H9 (cell line): ENCODE results near the gene SMARCC1. TPM values are rescaled to one million over a fixed set of nuclear protein-coding genes. Genes with fewer than 3 reads are reported as not detected.

Experiments used
- DNase-seq: peaks from one replicate; pipeline ENCODE4 v3.0.0-alpha.2; 2017
- H2AFZ ChIP-seq: one replicate; pipeline ENCODE4 v1.6.1; 2013; ENCODE audit warnings: mild to moderate bottlenecking, low read length, control low read depth, moderate library complexity
- H2AK5ac ChIP-seq: 2 replicates; pipeline ENCODE4 v1.6.1; 2013; ENCODE audit warnings: low read length, control low read depth, mixed read lengths; ENCODE audit not compliant: insufficient read length
- H2BK120ac ChIP-seq: one replicate; pipeline ENCODE4 v1.6.1; 2013; ENCODE audit warnings: low read depth, mild to moderate bottlenecking, low read length, control low read depth, inconsistent platforms; ENCODE audit not compliant: poor library complexity, severe bottlenecking
- H2BK12ac ChIP-seq: 2 replicates; pipeline ENCODE4 v1.6.1; 2013; ENCODE audit warnings: low read length, control low read depth, mixed read lengths, low read depth; ENCODE audit not compliant: insufficient read length
- H2BK15ac ChIP-seq: 2 replicates; pipeline ENCODE4 v1.6.1; 2013; ENCODE audit warnings: low read depth, low read length, control low read depth
- H2BK20ac ChIP-seq: one replicate; pipeline ENCODE4 v1.6.1; 2013; ENCODE audit warnings: low read depth, mild to moderate bottlenecking, low read length, control low read depth, inconsistent platforms; ENCODE audit not compliant: poor library complexity, severe bottlenecking
- H2BK5ac ChIP-seq: 2 replicates; pipeline ENCODE4 v1.6.1; 2013; ENCODE audit warnings: low read length, control low read depth, mixed read lengths; ENCODE audit not compliant: insufficient read length
- H3K14ac ChIP-seq: 2 replicates; pipeline ENCODE4 v1.6.1; 2013; ENCODE audit warnings: low read length, control low read depth; ENCODE audit not compliant: insufficient read depth
- H3K18ac ChIP-seq: 2 replicates; pipeline ENCODE4 v1.6.1; 2013; ENCODE audit warnings: low read depth, mild to moderate bottlenecking, mixed read lengths, low read length, control low read depth; ENCODE audit not compliant: insufficient read length
- H3K23ac ChIP-seq: 2 replicates; pipeline ENCODE4 v1.6.1; 2013; ENCODE audit warnings: low read length, control low read depth, mixed read lengths, low read depth; ENCODE audit not compliant: insufficient read length
- H3K23me2 ChIP-seq: 2 replicates; pipeline ENCODE4 v1.6.1; 2013; ENCODE audit warnings: low read depth, mild to moderate bottlenecking, mixed read lengths, low read length, control low read depth; ENCODE audit not compliant: insufficient read length, poor library complexity, severe bottlenecking
- H3K27ac ChIP-seq: 2 replicates; pipeline ENCODE4 v1.5.1; 2013; ENCODE audit warnings: low read length, control low read depth, mixed read lengths, low read depth; ENCODE audit not compliant: insufficient read length
- H3K27me3 ChIP-seq: 2 replicates; pipeline ENCODE4 v1.6.1; 2013; ENCODE audit warnings: low read length, control low read depth, inconsistent platforms; ENCODE audit not compliant: insufficient read depth
- H3K4ac ChIP-seq: 2 replicates; pipeline ENCODE4 v1.6.1; 2013; ENCODE audit warnings: low read depth, mild to moderate bottlenecking, control low read depth, inconsistent platforms, low read length, moderate library complexity
- H3K4me1 ChIP-seq: 2 replicates; pipeline ENCODE4 v1.6.1; 2013; ENCODE audit warnings: low read length, control low read depth, inconsistent platforms; ENCODE audit not compliant: insufficient read depth
- H3K4me2 ChIP-seq: 2 replicates; pipeline ENCODE4 v1.6.1; 2013; ENCODE audit warnings: low read length, control low read depth, mixed read lengths; ENCODE audit not compliant: insufficient read length, insufficient read depth
- H3K56ac ChIP-seq: 2 replicates; pipeline ENCODE4 v1.6.1; 2013; ENCODE audit warnings: low read depth, mild to moderate bottlenecking, mixed read lengths, low read length, control low read depth; ENCODE audit not compliant: insufficient read length
- H3K79me1 ChIP-seq: 2 replicates; pipeline ENCODE4 v1.6.1; 2013; ENCODE audit warnings: low read depth, mild to moderate bottlenecking, moderate library complexity, low read length, control low read depth, inconsistent platforms; ENCODE audit not compliant: insufficient read depth, poor library complexity, severe bottlenecking
- H3K79me2 ChIP-seq: 2 replicates; pipeline ENCODE4 v1.6.1; 2013; ENCODE audit warnings: low read length, control low read depth, inconsistent platforms; ENCODE audit not compliant: insufficient read depth
- H3K9ac ChIP-seq: 2 replicates; pipeline ENCODE4 v1.6.1; 2013; ENCODE audit warnings: low read length, control low read depth, mixed read lengths; ENCODE audit not compliant: insufficient read length; ENCODE audit errors: extremely low read depth
- H3K9me3 ChIP-seq: one replicate; pipeline ENCODE4 v1.6.1; 2013; ENCODE audit warnings: low read depth, low read length, inconsistent platforms; ENCODE audit not compliant: control insufficient read depth
- H3T11ph ChIP-seq: one replicate; pipeline ENCODE4 v1.6.1; 2013; ENCODE audit warnings: mild to moderate bottlenecking, low read length, control low read depth, inconsistent platforms
- H4K20me1 ChIP-seq: one replicate; pipeline ENCODE4 v1.6.1; 2013; ENCODE audit not compliant: control insufficient read depth, insufficient read length, insufficient read depth
- H4K5ac ChIP-seq: 2 replicates; pipeline ENCODE4 v1.6.1; 2013; ENCODE audit warnings: low read depth, mild to moderate bottlenecking, mixed read lengths, low read length, control low read depth; ENCODE audit not compliant: insufficient read length
- H4K8ac ChIP-seq: replicated peaks from 2 replicates; pipeline ENCODE4 v1.6.1; 2013; ENCODE audit warnings: low read length, control low read depth, mixed read lengths, low read depth; ENCODE audit not compliant: insufficient read length
- H4K91ac ChIP-seq: 2 replicates; pipeline ENCODE4 v1.6.1; 2013; ENCODE audit warnings: low read depth, mild to moderate bottlenecking, moderate library complexity, mixed read lengths, low read length, control low read depth; ENCODE audit not compliant: insufficient read length
- H3K27ac Mint-ChIP-seq, 3 experiments: 2 replicates in 2 of 3; 3 replicates in 1 of 3; pipeline ENCODE4 v1.8.0; 2020 to 2021; ENCODE audit warnings: mixed read lengths in 3 of 3, mild to moderate bottlenecking in 1 of 3, moderate library complexity in 1 of 3
- H3K27me3 Mint-ChIP-seq: 2 replicates; pipeline ENCODE4 v1.8.0; 2021; ENCODE audit warnings: low read depth, mild to moderate bottlenecking, moderate library complexity, mixed read lengths
- H3K36me3 Mint-ChIP-seq, 3 experiments: 2 replicates in 2 of 3; 3 replicates in 1 of 3; pipeline ENCODE4 v1.8.0; 2020 to 2021; ENCODE audit warnings: low read depth in 3 of 3, mixed read lengths in 3 of 3; ENCODE audit not compliant: insufficient read depth in 1 of 3
- H3K4me1 Mint-ChIP-seq, 2 experiments: 2 replicates each; pipeline ENCODE4 v1.8.0; 2020; ENCODE audit warnings: mixed read lengths in 2 of 2
- H3K4me3 Mint-ChIP-seq, 2 experiments: 2 replicates in 1 of 2; 3 replicates in 1 of 2; pipeline ENCODE4 v1.8.0; 2020 to 2021; ENCODE audit warnings: mild to moderate bottlenecking in 2 of 2, mixed read lengths in 2 of 2, moderate library complexity in 1 of 2
- H3K9me3 Mint-ChIP-seq, 2 experiments: 2 replicates in 1 of 2; 3 replicates in 1 of 2; pipeline ENCODE4 v1.8.0; 2020; ENCODE audit warnings: mild to moderate bottlenecking in 2 of 2, mixed read lengths in 2 of 2, moderate library complexity in 1 of 2
- CTCF ChIP-seq: fragments of 200-600 bp; sonication (generic); conservative IDR thresholded peaks from 3 replicates; pipeline ENCODE4 v1.8.0; 2021; ENCODE audit warnings: antibody characterized with exemption, mild to moderate bottlenecking
- WGBS: extraction: QIAGEN DNeasy Blood & Tissue Kit; methylation state at CpG from one replicate; pipeline ENCODE4 v1.1.7; 2013; ENCODE audit warnings: missing lambda C conversion rate, low lambda C conversion rate, mixed read lengths; ENCODE audit not compliant: insufficient read length; ENCODE audit errors: extremely low coverage; 5-methylcytosine and 5-hydroxymethylcytosine counted together
- total RNA-seq: library from RNA; stranded (reverse); gene quantifications from 2 replicates; pipeline ENCODE4 v1.2.1, GENCODE V29; 2021

Gene SMARCC1
- total RNA-seq, 1 experiment from 2014 or later = 274 TPM

GRCh38 chr3:47732143-47732542, 49.5 kb downstream of the SMARCC1 start:
- Histone ChIP-seq H3K56ac (no peak overlapping the region), H4K8ac (no peak overlapping the region), H3K23me2 (no peaks in the 10 kb centered on the region), H3T11ph (no peak overlapping the region), H4K20me1 (no peaks in the 10 kb centered on the region), H3K18ac (no peak overlapping the region), H2BK15ac (no peak overlapping the region), H3K79me1 (peaks cover 12% of the 10 kb centered on the region), H3K27ac (no peak overlapping the region), H3K4me2 (no peak overlapping the region), H2BK20ac (no peak overlapping the region), H3K9me3 (no peaks in the 10 kb centered on the region), H3K27me3 (no peaks in the 10 kb centered on the region), H3K4ac (no peak overlapping the region), H2BK12ac (no peak overlapping the region), H3K79me2 (no peaks in the 10 kb centered on the region), H2BK5ac (no peak overlapping the region), H4K5ac (no peak overlapping the region), H3K9ac (no peak overlapping the region), H4K91ac (no peak overlapping the region), H2AK5ac (no peak overlapping the region), H3K14ac (no peak overlapping the region), H3K4me1 (no peaks in the 10 kb centered on the region), H2BK120ac (no peak overlapping the region), H2AFZ (no peak overlapping the region), H3K23ac (no peak overlapping the region)
- Mint-ChIP-seq H3K27me3 (no peaks in the 10 kb centered on the region; the same call in 1 of the 2 replicates), H3K36me3 (peaks cover 50 to 88% (median 79%) of the 10 kb centered on the region in 3 experiments; a peak in 6 of 7 replicates), H3K4me3 (no peak overlapping the region), H3K4me1 (no peaks in the 10 kb centered on the region), H3K9me3 (no peaks in the 10 kb centered on the region), H3K27ac (peak overlapping the region in 2 of 3 experiments; percentile 19 to 38; a peak in 1 of 7 replicates)
- WGBS = no CpG with 5 or more reads among the region's 2 CpGs
- TF ChIP-seq CTCF = no peak
- no peak for DNase-seq
